NCI-H2107 treated with DMSO at 0.1 percent for 48 hours (cell line): Measurements from ENCODE around the gene DLL4.

Experiments used
- DNase-seq: peaks from one replicate; lab custom pipeline; 2025; ENCODE audit not compliant: unreplicated experiment; lab: John Stamatoyannopoulos, UW

DLL4 gene

DNA sequence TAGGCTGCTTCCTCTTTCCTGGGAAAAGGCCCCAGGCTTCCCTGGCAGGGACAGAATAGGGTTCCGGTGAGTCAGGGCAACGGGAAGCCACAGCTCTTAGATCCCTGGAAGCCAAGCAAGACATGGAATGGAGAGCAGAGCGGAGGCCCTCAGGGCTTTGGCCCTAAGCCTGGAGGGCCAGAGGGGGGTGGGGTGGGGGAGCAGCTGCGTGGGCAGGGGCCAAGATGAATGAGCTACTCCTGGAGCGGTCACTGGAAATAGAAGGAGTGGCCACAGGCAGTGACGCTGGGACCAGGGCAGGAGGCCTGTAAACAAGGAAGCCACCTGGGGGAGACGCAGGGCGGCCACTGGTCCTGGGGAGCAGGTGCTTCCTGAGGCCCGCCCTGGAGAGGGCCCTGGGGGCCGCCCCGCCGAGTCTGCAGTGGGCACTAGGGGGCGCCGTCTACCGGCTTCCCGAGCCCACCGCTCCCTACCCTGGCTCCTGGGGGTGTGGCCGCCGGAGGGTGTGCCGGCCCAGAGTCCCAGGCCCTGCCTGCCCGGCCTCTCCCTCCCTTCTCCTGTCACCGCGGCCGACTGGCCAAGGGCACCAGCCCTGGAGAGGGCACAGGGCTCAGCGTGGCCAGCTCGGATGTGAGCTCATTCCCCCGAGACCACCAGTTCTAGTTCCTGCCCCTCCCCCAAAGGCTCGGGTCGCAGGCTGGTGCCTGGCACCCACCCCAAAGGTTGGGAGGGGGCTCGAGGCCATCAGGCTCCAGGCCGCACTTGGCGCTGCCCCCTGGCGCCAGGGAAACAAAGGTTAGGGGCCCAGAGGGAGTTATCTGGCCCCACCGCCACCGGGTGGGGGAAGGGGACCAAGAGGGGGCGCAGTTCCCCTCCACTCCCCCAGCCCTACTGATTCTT, 22.8 kb upstream of the DLL4 start:
- DNase-seq = peak; percentile 58

DNA sequence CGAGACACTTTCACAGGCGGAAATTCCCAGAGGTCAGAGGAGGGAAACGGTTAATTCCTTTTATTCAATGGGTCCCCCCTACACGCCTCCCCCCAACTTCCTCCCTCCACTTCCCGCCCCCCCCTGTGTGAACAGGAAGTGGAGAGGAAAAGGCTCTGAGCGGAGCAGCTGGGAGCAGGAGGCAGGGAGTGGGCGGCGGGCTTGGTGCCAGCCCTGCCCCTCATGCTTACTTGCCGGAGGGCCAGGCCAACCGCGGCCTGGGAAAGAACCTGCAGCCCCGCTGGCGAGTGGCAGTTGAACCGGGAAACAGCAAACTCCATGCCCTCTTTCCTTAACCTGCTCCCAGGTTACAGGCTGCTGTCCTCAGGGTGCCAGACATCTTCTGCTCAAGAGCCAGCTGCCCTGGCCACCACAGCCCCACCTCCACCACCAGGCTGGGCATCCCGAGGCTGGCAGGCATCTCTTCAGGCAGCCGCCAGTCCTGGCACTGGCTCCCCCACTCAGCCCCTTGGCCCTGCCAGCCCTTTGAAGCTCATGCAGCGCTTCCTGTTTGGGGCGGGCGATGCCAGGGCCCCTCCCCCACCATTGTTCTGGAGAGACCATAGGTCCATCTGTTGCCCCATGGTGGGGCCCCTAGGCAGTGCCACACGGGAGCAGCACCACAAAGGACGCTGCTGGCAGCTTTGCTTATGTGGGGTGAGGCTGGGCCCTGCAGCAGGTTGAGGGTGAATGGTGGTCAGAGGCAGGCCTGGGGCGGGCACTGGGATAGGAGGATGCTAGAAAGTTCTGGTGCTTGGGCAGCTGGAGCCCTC, 21.9 kb upstream of the DLL4 start:
- peak; percentile 36 for DNase-seq

DNA sequence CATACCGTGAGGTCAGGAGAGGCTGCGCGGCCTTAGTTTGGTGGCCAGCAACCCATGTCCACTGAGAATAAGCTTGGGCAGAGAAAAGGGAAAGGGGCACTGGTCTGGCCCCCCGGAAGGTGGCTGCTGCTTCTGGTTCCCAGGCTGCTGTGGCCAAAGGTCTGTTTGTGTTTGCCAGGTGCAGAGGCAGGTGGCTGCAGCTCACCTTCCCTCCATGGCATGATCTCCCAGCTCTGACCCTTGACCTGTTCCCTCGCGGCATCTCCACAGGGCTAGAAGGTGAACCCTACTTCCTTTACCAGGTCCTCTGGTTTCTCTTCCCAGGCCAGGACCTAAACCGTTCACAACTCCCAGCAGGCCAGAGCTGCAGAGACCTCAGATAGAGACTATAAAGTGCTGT, 21.0 kb upstream of the DLL4 start:
- DNase-seq = no peak

DNA sequence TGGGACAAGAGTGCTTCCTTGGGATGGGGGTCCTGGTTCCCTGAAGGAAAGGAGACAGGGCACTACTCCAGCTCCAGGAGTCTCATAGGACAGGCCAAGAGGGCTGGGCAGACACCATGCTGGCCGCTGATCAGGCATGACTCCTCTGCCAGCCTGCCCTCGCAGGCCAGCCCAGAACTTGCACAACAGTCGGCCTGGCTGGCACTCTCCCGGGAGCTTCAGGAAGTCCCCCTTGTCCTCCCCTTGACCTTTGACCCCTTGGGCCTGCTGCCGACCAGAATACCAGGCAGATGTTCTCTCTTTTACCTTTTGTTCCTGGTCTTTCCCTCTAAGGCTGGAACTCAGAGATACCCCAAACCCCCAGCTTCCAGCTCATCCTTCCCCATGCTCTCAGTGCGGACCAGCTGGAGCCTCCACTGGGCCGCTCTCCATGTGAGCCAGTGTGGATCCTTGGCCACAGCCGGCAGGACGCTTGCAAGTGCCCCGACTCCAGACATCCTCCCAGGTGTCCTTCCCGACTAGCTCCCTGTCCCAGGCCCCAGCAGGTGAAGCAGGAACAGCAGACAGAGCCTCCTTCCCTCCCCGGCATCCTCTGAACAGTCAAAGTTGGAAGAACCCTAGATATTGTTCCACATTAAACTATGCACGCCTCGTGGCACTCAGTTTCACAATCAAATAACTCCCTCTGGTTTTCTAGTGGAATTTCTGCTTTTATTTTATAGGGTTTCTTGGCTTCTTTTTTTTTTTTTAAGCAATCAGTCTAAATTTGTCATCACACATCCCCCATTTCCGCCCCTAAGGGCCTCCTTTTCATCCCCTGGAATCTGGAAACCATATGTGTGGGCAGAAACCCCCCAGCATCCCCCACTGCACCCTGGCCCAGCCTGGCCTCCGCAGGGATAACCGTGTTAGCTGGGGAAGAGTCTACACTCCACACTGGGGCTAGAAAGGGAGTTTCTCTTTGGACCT, 19.2 kb upstream of the DLL4 start:
- no peak for DNase-seq

DNA sequence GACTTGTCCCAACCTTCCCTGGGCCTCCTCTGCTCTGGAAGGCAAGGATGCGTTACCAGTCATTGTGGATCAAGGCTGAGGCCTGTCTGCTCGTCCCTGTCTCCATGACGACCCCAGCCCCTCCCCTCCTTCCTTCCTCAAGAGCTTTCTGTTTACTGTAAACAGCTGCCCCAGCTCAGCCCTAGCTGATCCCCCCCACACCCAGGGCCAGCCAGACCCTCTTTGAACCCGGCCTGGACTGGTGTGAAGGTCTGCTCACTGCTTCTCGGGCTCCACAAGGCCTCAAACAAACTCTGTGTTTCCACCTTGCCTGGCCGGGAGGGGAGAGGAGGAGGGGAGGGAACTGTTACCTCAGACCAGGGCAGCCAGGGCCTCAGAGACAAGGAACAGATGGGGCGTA, 18.0 kb upstream of the DLL4 start:
- DNase-seq = no peak

DNA sequence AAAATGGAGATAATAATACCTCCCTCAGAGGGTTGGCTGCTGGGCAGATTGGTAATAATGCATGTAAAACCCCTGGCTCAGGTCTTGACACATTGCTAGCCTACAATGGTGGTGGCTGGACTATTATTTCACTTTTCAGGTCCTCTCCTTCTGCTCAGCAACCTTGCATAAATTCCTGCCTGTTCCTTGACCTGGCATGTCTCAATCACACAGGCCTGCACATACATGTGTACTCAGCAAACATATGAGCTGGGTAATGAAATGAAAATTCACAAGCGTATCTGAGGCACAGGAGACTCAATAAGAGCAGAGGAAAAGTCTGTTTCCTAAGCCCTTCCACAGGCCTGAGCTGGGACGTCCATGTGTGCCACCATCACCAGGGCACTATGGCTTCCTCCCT, 17.4 kb upstream of the DLL4 start:
- no peak for DNase-seq

DNA sequence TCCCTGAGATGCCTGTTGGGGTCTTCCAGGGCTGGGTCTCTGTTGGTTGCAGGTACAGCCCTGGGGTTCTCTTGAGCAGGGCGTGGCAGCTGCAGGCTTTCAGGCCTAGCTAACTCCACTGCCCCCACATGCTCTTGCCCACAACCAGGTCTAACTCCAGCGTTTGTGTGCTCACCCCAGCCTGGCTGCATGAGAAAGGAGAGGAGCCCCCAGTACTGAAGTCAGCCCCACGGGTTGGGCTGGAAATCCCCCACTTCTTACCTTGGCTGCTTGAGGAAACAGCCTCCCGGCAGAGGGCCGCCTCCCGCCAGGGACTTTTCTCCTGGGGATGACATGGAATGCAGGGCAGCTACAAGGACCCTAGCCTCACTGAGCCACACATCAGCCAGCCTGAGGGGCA, 16.7 kb upstream of the DLL4 start:
- no peak for DNase-seq

DNA sequence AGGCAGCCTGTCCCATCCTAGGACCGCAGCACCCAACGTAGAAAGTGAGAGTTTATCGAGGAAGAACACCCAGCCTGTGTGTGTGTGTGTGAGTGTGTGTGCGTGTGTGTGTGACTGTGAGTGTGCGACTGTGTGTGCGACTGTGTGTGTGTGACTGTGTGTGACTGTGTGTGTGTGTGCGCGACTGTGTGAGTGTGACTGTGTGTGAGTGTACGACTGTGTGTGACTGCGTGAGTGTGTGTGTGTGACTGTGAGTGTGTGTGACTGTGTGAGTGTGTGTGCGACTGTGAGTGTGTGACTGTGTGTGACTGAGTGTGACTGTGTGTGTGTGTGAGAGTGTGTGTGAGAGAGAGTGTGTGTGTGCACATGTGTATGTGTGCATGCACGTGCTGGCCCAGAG, 15.1 kb upstream of the DLL4 start:
- DNase-seq = no peak

DNA sequence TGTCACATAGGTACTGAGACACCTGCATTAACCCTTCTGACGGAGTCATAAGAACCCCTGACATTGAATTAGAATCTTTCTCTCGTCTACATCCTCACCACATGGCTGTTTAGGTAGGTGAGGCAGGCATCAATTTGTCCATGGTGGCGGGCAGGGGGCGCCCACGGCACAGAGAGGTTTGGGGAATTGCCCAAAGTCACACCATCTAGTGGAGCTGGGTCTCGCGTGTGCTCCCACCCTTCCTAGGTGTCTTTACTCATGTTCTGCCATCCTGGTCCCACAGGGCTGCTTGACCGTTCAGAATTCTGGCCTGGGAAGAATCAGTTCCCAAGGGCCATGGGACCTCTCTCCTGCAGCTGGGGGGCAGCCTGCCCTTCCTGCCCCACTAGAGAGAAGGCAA, 14.7 kb upstream of the DLL4 start:
- no peak for DNase-seq

DNA sequence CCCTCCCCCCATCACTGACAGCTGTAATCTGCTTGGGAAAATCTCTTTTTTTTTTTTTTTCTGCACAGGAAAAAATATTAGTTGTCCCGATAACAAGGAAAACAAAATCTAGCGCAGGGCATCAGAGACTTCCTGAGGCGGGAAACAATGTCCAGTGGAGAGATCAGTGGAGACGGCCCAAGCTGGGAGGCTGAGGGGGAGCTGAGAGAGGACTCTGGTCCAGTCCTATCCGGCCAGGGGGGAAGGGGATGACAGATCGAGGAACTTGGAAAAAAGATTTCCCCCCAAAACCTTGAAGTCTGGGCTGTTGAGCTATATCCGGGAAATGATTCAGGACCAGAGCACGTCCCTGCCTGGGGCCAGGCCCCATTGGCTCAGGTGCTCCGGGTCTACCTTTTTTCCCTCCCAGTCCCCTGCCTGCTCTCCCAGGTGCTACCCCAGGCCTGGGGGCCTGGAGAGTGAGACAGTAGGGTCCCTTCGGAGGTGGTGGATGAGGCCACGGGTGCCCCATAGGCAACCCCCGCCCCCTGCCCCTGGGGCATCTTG, 14.0 kb upstream of the DLL4 start:
- no peak for DNase-seq

DNA sequence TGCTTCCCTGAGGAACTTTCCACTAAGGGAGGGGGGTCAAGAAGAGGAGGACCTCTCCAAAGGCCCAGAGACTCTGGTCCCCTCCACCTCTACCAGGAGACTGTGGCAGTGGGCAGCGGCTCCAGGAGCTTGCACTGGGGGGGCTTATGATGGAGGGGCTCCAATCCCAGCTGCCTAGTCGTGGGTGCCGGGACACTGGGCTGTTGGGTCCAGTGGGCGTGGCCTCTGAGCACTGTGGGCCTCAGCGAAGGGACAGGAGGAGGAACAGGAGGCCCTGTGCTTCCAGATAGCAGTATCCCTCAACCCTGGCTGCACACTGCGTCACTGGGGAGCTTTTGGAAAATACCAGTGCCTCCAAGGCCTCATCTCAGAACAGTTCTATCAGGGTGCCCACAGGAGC, 13.5 kb upstream of the DLL4 start:
- no peak for DNase-seq

DNA sequence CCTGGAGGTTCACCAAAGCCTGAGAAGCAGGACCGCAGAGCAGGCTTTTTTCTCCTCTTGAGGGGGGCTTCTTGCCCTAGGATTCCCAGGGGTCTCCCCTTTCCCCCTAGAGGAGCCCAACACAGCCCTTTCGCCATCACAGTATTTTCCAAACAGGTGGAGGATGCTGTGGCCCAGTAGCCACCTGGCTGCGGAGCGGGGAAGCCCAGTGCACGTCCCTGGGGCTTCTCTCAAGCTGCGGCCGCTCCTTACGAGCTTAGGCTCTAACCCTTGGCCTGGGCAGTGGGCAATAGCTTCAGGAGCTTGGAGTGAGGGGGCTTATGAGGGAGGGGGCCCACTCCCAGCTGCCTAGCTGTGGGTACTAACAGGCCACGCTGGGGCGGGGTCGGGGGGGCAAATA, 11.6 kb upstream of the DLL4 start:
- no peak for DNase-seq

DNA sequence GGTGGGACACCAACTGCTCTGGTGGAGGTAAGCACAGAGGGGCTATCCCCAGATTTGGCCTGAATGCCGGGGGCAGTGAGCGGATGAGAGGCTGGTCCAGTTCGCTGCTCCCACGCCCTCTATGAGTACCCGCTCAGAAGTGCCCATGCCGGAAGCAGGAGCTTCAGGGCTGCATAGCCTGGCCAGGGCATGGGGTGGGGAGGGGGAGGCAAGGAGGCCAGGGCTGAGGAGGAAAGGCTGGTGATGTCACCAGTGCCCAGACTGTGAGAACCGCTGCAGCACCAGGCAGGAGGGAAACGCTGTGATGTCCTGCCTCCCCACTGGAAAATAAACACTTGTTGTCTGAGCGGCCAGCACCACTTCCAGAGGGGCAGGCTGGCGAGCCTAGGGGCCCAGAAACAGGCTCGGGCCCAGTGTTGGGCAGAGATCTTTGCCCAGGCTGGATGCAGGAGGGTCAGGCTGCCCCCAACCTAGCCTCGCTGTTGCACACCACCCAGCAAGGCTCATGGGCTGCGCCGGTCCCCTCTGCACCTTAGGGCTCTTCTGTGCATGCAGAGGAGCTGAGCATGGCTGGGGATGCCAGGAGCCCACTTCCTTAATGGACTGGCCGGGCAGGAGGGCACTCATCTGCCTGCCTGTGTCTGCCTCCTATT, 10.9 kb upstream of the DLL4 start:
- DNase-seq = no peak

DNA sequence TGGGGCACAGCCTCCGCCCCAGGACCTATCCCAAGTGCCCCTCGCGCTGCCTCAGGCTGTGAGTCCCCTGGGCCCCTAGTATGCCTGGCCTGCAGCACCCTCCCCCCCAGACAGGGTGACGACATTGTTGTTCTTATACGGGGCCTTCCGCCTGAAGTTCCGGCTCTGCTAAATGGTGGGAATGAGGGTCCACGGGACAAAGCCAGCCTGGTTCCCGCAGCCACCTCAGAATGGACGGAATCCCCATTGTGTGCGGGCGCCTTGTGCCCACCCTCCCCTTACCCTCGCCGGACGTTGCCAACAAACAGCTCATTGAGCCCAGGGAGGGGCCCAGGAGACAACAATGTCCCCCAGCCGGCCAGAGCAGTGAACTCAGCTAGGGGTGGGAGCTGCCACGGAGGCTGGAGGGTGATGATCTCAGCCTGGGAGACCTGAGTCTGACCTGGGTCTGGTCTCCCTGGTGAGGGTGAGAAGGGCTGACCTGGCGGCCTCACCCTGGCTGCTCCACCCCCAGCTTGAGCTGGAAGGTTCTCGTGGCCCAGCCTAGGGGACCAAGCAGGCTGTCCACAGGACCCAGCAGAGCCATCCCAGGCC, 10.2 kb upstream of the DLL4 start:
- no peak for DNase-seq

DNA sequence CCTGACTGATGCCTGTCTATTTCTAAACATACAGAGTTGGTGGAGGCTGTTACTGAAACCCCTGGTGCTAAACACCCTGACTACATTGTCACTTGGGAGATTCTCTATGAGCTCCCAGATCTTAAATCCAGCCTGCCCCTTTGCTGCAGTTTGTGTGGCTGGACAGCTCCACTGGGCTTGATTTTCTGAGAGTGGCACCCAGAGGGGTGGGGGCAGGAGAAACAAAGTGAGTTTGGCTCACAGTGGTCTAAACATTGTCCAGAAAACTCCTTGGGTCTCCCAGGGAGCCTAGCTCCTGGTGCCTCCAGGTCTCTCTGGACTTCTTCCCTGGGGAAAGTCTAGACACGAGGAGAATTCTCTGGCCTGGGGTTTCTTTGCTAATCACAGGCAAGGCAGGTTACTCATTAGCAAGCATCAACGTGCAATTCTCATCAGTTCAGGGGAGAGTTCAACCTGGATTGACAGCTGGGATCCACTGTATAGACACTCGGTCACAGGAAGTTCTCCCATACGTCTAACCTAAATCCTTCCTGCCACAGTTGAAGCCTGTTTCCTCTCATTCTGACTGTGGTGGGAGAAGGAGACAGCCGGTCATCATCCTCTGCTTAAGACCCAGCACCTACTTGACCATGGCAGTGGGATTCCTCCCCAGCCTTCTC, 7.1 kb upstream of the DLL4 start:
- no peak for DNase-seq

DNA sequence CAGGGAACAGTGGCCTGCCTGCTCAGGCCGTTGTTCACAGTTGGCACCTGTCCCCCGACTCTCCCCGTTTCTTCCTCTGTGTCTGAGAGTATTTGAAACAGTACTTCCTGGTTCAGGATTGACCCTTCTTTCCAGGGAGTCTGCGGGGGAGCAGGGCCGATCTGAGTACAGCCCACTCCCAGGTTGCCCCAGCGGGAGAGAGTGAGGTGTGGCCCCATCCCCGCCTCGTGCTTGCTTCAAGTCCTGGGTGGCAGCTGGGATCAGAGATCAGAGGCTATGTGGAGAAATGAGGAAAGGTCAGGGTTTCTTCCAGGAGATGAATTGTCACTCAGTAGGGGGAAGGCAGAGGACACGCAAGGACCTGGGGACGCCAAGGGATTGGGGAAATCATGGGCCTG, 6.5 kb upstream of the DLL4 start:
- DNase-seq = no peak

DNA sequence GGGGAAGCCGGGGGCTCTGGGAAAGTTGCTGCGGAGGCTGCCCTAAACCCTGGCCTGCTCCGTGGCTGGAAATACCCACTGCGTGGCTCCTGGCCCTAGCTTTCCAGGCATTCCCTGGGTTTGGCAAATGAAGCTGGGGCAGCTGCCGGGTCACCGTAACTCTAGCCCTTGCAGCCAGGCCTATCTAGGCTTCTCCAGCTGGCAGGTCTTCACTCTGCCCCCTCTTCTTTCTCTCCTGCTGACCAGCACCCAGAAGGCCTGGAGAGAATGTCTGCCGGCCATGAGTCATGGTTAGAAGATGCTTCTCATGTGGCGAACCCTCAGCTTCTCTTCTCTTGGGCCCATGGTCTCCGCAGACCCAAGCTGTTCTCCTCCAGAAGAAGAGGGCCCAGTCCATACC, 5.6 kb upstream of the DLL4 start:
- DNase-seq = no peak

DNA sequence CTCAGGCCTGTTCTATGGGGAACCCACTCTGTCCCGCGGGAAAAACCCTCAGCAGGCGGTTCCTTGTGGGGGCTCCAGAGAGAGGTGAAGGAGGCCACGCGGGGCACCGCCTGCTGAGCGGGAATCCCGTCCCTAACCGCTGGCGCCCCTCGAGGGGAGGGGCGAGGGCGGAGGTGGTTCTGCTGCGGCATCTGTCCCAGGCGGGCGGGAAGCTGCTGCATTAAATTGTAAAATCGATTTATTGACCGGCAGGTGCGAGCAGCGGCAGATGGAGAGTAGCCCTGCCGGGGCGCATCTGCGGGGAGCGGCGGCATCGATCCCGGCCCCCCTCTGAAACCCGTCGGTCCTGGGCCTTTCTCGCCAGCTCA, 3.7 kb upstream of the DLL4 start:
- peak; percentile 52 for DNase-seq

DNA sequence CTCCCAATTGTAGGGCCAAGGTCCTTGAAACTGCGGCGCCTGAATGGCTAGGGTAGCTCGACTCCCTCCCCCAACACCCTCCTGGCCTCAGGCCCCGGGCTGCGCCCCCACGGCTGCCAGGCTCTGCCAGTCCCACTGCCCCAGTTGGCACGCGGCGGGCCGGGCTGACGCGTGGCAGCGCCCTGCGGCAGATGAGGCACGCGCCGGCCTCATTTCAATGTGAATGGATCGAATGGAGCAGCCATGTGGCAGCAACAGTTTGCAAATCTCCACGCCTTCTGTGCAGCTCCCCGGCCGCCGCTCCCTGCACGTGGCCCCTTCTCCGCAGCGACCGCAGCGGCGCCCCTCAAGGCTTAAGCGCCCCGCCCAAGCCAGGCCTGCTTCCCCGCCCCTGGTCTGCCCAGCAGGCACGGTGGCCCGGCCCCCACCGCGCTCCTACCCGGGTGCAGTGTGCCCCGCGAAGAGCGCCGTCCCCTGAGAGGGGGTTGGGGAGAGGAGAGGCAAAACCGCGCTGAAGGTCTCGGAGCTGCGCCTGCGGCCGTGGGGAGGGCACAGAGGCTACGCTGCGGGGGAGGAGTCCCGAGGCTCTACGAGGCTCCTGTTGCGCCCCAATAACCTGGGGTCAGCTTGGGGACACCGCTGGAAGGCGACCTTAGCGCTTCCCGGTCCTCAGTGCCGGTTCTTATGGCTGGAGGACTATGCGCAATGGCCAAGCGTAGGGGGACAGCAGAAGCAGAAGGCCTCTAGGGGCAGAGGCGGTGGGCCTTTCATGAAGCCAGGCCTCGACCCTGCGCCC, 3.1 kb upstream of the DLL4 start:
- DNase-seq = no peak
